OCI-LY7 (cell line): Measurements from ENCODE around the gene CHST11. TPM values are rescaled to one million over a fixed set of nuclear protein-coding genes. Genes with fewer than 3 reads are reported as not detected.

Source experiments
- BruUV-seq: library from RNA; stranded (reverse); fragments of 400-500 nt; replicated peaks from 2 replicates; lab custom pipeline; 2021; lab: Mats Ljungman, UMichigan
- CTCF ChIA-PET: fragments of 300-600 bp; sonication (Branson Sonifier 250); formaldehyde crosslinking; loops from one replicate; lab custom pipeline; 2022; ENCODE audit warnings: antibody characterized with exemption; ENCODE audit not compliant: unreplicated experiment; lab: Charles Lee
- POLR2A ChIA-PET: fragments of 300-600 bp; sonication (Branson Sonifier 250); formaldehyde crosslinking; loops from one replicate; lab custom pipeline; 2022; ENCODE audit warnings: antibody characterized with exemption; lab: Charles Lee
- DNase-seq: peaks from one replicate; pipeline ENCODE4 v3.0.0-alpha.2; 2015; ENCODE audit warnings: low spot score
- H2AFZ ChIP-seq: fragments of 200-600 bp; sonication (generic), shearing (Covaris generic); 2 replicates; pipeline ENCODE4 v1.6.1; 2014; ENCODE audit warnings: mild to moderate bottlenecking, antibody characterized with exemption, low read length, moderate library complexity
- H3K27ac ChIP-seq: fragments of 200-600 bp; sonication (generic); 2 replicates; pipeline ENCODE4 v1.5.1; 2014; ENCODE audit warnings: mixed run types, low read depth, mild to moderate bottlenecking, moderate library complexity, low read length, inconsistent platforms; ENCODE audit not compliant: poor library complexity, severe bottlenecking
- H3K36me3 ChIP-seq: fragments of 200-600 bp; sonication (generic); 2 replicates; pipeline ENCODE4 v1.6.1; 2014; ENCODE audit warnings: mild to moderate bottlenecking, antibody characterized with exemption, low read length, moderate library complexity, mixed read lengths; ENCODE audit not compliant: insufficient read depth
- H3K4me1 ChIP-seq: fragments of 200-600 bp; sonication (generic); 2 replicates; pipeline ENCODE4 v1.5.1; 2014; ENCODE audit warnings: mild to moderate bottlenecking, low read length; ENCODE audit not compliant: insufficient read depth, poor library complexity, severe bottlenecking
- H3K4me2 ChIP-seq: fragments of 200-600 bp; sonication (generic); 2 replicates; pipeline ENCODE4 v1.6.1; 2014; ENCODE audit warnings: mild to moderate bottlenecking, low read length
- H3K4me3 ChIP-seq: fragments of 200-600 bp; sonication (generic); 2 replicates; pipeline ENCODE4 v1.5.1; 2014; ENCODE audit warnings: mild to moderate bottlenecking, low read depth, low read length; ENCODE audit not compliant: poor library complexity, severe bottlenecking
- H3K79me2 ChIP-seq: fragments of 200-600 bp; sonication (generic); 2 replicates; pipeline ENCODE4 v1.6.1; 2016; ENCODE audit warnings: low read depth, mild to moderate bottlenecking, low read length, moderate library complexity, mixed read lengths; ENCODE audit not compliant: insufficient read depth
- H3K9me2 ChIP-seq: fragments of 200-600 bp; sonication (generic); 2 replicates; pipeline ENCODE4 v1.6.1; 2016; ENCODE audit warnings: mild to moderate bottlenecking, low read length, mixed read lengths; ENCODE audit not compliant: insufficient read depth
- H3K9me3 ChIP-seq: fragments of 200-600 bp; sonication (generic); 2 replicates; pipeline ENCODE4 v1.6.1; 2014; ENCODE audit warnings: mild to moderate bottlenecking, mixed run types, low read length, mixed read lengths
- H4K20me1 ChIP-seq: fragments of 200-600 bp; sonication (generic); 2 replicates; pipeline ENCODE4 v1.6.1; 2014; ENCODE audit warnings: mild to moderate bottlenecking, antibody characterized with exemption, low read length, moderate library complexity, mixed read lengths; ENCODE audit not compliant: insufficient read depth
- EZH2phosphoT487 ChIP-seq: fragments of 200-600 bp; sonication (generic); IDR thresholded peaks from 2 replicates; pipeline ENCODE4 v1.6.1; 2018; ENCODE audit warnings: low read depth, borderline replicate concordance, mild to moderate bottlenecking, mixed run types, antibody characterized with exemption, low read length, moderate library complexity, mixed read lengths
- intact Hi-C: fragments of 100-400 bp; cut with micrococcal nuclease; formaldehyde crosslinking; loops from one replicate; pipeline ENCODE4 v1.10.0; 2022; ENCODE audit not compliant: unreplicated experiment
- total RNA-seq, 2 experiments: library from RNA; depleted of rRNA in 1 of 2; stranded (reverse); fragments of >200 nt in 1 of 2; shearing (Covaris generic) in 1 of 2; gene quantifications; 2 replicates each; pipeline ENCODE4 v1.2.3, GENCODE V29; 2014 to 2022
- TF ChIP-seq, protein P1 (sequence below): fragments of 200-600 bp; sonication (generic); conservative IDR thresholded peaks from 2 replicates; pipeline ENCODE4 v1.5.1; 2014; ENCODE audit warnings: mild to moderate bottlenecking, antibody characterized with exemption, low read length, moderate library complexity, mixed read lengths

CHST11 gene
- total RNA-seq, 2 experiments from 2014 or later: 15.2 to 41.6 TPM

DNA sequence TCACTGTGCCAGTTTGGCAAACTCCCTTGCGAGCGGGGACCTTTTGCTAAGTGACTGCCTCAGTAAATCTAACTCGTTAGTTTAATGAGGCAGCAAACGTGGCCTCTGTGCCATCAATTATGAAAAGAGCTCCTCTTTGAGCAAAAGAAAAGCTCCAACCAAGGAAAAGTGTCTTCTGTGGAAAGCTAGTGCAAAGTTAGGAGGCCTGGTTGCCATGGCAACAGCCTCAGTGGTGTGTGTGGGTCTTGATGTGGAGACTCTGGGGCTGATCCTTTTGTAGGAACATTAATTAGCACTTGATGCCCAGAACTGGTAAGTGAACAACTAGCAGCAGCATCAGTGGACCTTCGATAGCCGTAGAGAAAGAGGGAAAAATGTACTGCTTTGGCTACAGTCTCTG is 145.7 kb downstream of the CHST11 start:
- TF ChIP-seq EZH2phosphoT487: no peak
- TF ChIP-seq, protein P1, sequence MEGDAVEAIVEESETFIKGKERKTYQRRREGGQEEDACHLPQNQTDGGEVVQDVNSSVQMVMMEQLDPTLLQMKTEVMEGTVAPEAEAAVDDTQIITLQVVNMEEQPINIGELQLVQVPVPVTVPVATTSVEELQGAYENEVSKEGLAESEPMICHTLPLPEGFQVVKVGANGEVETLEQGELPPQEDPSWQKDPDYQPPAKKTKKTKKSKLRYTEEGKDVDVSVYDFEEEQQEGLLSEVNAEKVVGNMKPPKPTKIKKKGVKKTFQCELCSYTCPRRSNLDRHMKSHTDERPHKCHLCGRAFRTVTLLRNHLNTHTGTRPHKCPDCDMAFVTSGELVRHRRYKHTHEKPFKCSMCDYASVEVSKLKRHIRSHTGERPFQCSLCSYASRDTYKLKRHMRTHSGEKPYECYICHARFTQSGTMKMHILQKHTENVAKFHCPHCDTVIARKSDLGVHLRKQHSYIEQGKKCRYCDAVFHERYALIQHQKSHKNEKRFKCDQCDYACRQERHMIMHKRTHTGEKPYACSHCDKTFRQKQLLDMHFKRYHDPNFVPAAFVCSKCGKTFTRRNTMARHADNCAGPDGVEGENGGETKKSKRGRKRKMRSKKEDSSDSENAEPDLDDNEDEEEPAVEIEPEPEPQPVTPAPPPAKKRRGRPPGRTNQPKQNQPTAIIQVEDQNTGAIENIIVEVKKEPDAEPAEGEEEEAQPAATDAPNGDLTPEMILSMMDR: no peak
- Histone ChIP-seq H3K79me2 (peaks cover 29% of the 10 kb centered on the region; the same call in 1 of the 2 replicates), H3K4me2 (no peak overlapping the region), H3K9me3 (no peaks in the 10 kb centered on the region), H3K27ac (no peak overlapping the region), H3K4me1 (peaks cover 64% of the 10 kb centered on the region), H2AFZ (no peak overlapping the region), H3K9me2 (no peaks in the 10 kb centered on the region), H4K20me1 (no peaks in the 10 kb centered on the region), H3K36me3 (peaks cover 9% of the 10 kb centered on the region; the same call in 1 of the 2 replicates), H3K4me3 (no peak overlapping the region)
- DNase-seq: peak; percentile 36
- ChIA-PET POLR2A (interaction anchor here (1.0 kb wide), 1 partner anchor 15 kb away, joined by 3 read pairs; no protein-coding TSS in a partner anchor), CTCF (no interaction called here)
- BruUV-seq: no TSS peak
- intact Hi-C loops: no loop called here

DNA sequence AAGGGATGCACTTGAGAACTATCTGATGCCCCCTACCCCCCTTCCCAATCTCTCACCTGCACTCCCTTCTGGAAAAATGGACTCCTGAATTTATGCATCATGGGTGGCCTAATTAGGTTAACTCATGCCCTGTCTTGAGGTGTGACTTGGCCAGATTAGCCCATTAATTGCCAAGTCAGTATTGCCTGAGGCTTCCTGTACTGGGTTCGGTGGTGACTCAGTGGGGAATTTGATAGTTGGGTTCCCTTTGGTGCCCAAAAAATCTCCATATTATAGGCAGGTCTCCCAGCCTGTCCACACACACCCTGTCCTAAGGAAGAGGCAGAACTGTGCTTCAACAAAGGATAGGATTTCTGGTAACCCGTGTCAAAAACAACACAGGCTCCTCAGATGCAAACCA is 146.1 kb downstream of the CHST11 start:
- intact Hi-C loops: no loop called here
- Histone ChIP-seq H3K9me2 (no peaks in the 10 kb centered on the region), H2AFZ (no peak overlapping the region), H3K79me2 (peaks cover 25% of the 10 kb centered on the region; the same call in 1 of the 2 replicates), H3K27ac (peak overlapping the region; percentile 84), H4K20me1 (no peaks in the 10 kb centered on the region), H3K36me3 (peaks cover 9% of the 10 kb centered on the region; the same call in 1 of the 2 replicates), H3K9me3 (no peaks in the 10 kb centered on the region), H3K4me3 (no peak overlapping the region), H3K4me1 (peaks cover 59% of the 10 kb centered on the region), H3K4me2 (peak overlapping the region; percentile 70)
- TF ChIP-seq EZH2phosphoT487: no peak
- TF ChIP-seq, protein P1: no peak
- POLR2A ChIA-PET: interaction anchor here (0.6 to 2.7 kb wide), 4 partner anchors 12 to 497 kb away, joined by 3 to 22 read pairs (median 4); no protein-coding TSS in a partner anchor
- no TSS peak for BruUV-seq
- no peak for DNase-seq
- CTCF ChIA-PET: no interaction called here

DNA sequence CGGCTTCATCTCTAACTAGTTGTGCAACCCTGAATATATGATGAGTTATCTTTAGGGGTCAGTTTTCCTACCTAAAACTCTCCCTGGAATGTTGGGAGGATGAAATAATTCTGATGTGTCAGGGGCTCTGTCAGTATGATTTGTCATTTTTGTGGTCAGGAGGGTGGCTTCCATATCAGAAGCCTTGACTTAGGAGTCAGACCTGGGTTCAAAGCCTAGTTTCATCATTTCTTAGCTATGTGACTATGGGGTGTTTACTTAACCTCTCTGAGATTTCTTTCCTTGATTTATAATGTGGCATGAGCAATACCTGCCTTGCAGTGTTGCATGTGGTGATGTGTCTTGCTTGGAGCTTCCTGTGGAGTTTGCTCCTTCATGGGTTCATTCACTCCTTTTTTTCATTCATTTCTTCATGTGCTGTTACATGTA is 146.8 kb downstream of the CHST11 start:
- no peaks in the 10 kb centered on the region for H3K9me2 ChIP-seq
- peak overlapping the region; percentile 84 for H3K27ac ChIP-seq
- BruUV-seq: no TSS peak
- H4K20me1 ChIP-seq: no peaks in the 10 kb centered on the region
- no peak for TF ChIP-seq EZH2phosphoT487
- TF ChIP-seq, protein P1: no peak
- CTCF ChIA-PET: interaction anchor here (1.1 kb wide), 1 partner anchor 20 kb away, joined by 8 read pairs; no protein-coding TSS in a partner anchor
- H3K4me3 ChIP-seq: peak overlapping the region; percentile 38
- H3K9me3 ChIP-seq: no peaks in the 10 kb centered on the region
- peaks cover 19% of the 10 kb centered on the region; the same call in 1 of the 2 replicates for H3K79me2 ChIP-seq
- intact Hi-C loops: no loop called here
- H2AFZ ChIP-seq: no peak overlapping the region; the same call in 1 of the 2 replicates
- peak overlapping the region; percentile 70 for H3K4me2 ChIP-seq
- H3K36me3 ChIP-seq: peaks cover 9% of the 10 kb centered on the region; the same call in 1 of the 2 replicates
- POLR2A ChIA-PET: interaction anchor here (0.6 to 2.7 kb wide), 12 partner anchors 12 to 505 kb away, joined by 3 to 22 read pairs (median 4); no protein-coding TSS in a partner anchor
- DNase-seq: no peak
- H3K4me1 ChIP-seq: peaks cover 53% of the 10 kb centered on the region
